ENCODE results near the gene GALE. TPM values are rescaled to one million over a fixed set of nuclear protein-coding genes. Genes with fewer than 3 reads are reported as not detected.

Gene GALE
- total and polyA plus RNA-seq, 2 of the 13 experiments (the other 11 are each of a cell fraction or from before 2014, with no cell fraction given), result 85.2 to 88.4 TPM

GRCh38 chr1:23796466-23797271 is 3.9 kb downstream of the GALE start:
- Histone ChIP-seq H3K9me3 (ENCODE audit: low read length) (no peaks in the 10 kb centered on the region), H4K20me1 (ENCODE audit: insufficient read depth, low read length) (peaks cover 9% of the 10 kb centered on the region; the same call in 1 of the 2 replicates), H3K4me2 (ENCODE audit: low read depth, low read length) (no peak overlapping the region), H3K9ac (ENCODE audit: insufficient read depth, low read depth, low read length) (no peak overlapping the region), H3K4me1 (ENCODE audit: insufficient read depth, low read length) (peaks cover 40% of the 10 kb centered on the region), H3K27me3 (ENCODE audit: control insufficient read depth in 1 of 2, insufficient read depth in 2 of 2, low read length in 2 of 2) (no peaks in the 10 kb centered on the region; a peak in 1 of 5 replicates), H3K4me3 (replicated peaks in 1 of 3; ENCODE audit: insufficient read depth in 1 of 3, low read depth in 2 of 3, low read length in 3 of 3) (no peak overlapping the region), H3K79me2 (ENCODE audit: insufficient read depth, low read length) (peaks cover 26% of the 10 kb centered on the region), H3K36me3 (replicated peaks in 1 of 2; ENCODE audit: control insufficient read depth in 1 of 2, insufficient read depth in 2 of 2, low read length in 2 of 2) (peaks cover 16 to 44% of the 10 kb centered on the region in 2 experiments; a peak in 4 of 5 replicates), H3K27ac (ENCODE audit: extremely low read length, insufficient read depth, low read length) (no peak overlapping the region), H2AFZ (ENCODE audit: low read length) (no peak overlapping the region)
- no peak for FAIRE-seq
- CTCF ChIA-PET (ENCODE audit: low intra/inter-chr PET ratio, low total read pairs), result interaction anchor here (1.2 kb wide), 1 partner anchor 25 kb away, joined by 4 read pairs; no protein-coding TSS in a partner anchor
- BruUV-seq (replicated peaks), result no TSS peak
- ATAC-seq, result no peak
- POLR2A ChIA-PET, result interaction anchor here (10.9 kb wide), 1 partner anchor 19 kb away, joined by 154 read pairs; the partner anchor contains the start of gene PITHD1
- intact Hi-C loops (cut with micrococcal nuclease; ENCODE audit: unreplicated experiment) (no loop called here), in situ Hi-C loops (cut with HindIII; ENCODE audit: extremely low pct_ligation_motif_present, low pct_unique_long_range_greater_than_20kb) (no loop called here)
- DNase-seq (ENCODE audit: low spot score), result no peak
- 92% methylated on average over 16 of the region's 17 CpGs for WGBS (ENCODE audit: low lambda C conversion rate)
- TF ChIP-seq ZNF317 (CRISPR knock-in tag; IDR thresholded peaks at IDR 0.05) (no peak), ZNF3 (CRISPR knock-in tag; IDR thresholded peaks at IDR 0.05) (no peak), ZNF605 (CRISPR knock-in tag; IDR thresholded peaks at IDR 0.05) (no peak), ZFP36L2 (CRISPR knock-in tag; IDR thresholded peaks at IDR 0.05) (no peak), ZFP91 (CRISPR knock-in tag; IDR thresholded peaks at IDR 0.05; ENCODE audit: borderline replicate concordance) (0 out of 2 replicates have a peak, but pooled peaks have one; percentile 11), TBP (CRISPR knock-in tag; IDR thresholded peaks at IDR 0.05) (no peak), POLR2A (IDR thresholded peaks at IDR 0.05; ENCODE audit: insufficient read depth in 1 of 2, low read depth in 2 of 2, low read length in 2 of 2) (0 out of 4 replicates have a peak, but pooled peaks of 1 of the 2 experiments have one; percentile 33), ZNF576 (CRISPR knock-in tag; IDR thresholded peaks at IDR 0.05) (no peak), RBM39 (IDR thresholded peaks at IDR 0.05; ENCODE audit: low read depth, low read length, poor library complexity, severe bottlenecking) (no peak), SMYD3 (CRISPR knock-in tag; IDR thresholded peaks at IDR 0.05) (no peak), ZNF597 (CRISPR knock-in tag; IDR thresholded peaks at IDR 0.05) (no peak), GATAD2A (CRISPR knock-in tag; IDR thresholded peaks at IDR 0.05) (no peak), ZZZ3 (CRISPR knock-in tag; IDR thresholded peaks at IDR 0.05; ENCODE audit: borderline replicate concordance) (no peak), HDAC1 (CRISPR knock-in tag; IDR thresholded peaks at IDR 0.05) (no peak), ZNF660 (CRISPR knock-in tag; IDR thresholded peaks at IDR 0.05; ENCODE audit: borderline replicate concordance, low read depth) (no peak), FOXA3 (CRISPR knock-in tag; IDR thresholded peaks at IDR 0.05) (no peak), KDM2A (CRISPR knock-in tag; IDR thresholded peaks at IDR 0.05; ENCODE audit: borderline replicate concordance, low read depth) (0 out of 2 replicates have a peak, but pooled peaks have one; percentile 14), CBX5 (CRISPR knock-in tag; IDR thresholded peaks at IDR 0.05; ENCODE audit: borderline replicate concordance) (no peak), STAG1 (CRISPR knock-in tag; IDR thresholded peaks at IDR 0.05) (peak; percentile 11; the same call in 1 of the 2 replicates), MIER3 (CRISPR knock-in tag; IDR thresholded peaks at IDR 0.05; ENCODE audit: borderline replicate concordance) (no peak)
- TF ChIP-seq, protein P1, sequence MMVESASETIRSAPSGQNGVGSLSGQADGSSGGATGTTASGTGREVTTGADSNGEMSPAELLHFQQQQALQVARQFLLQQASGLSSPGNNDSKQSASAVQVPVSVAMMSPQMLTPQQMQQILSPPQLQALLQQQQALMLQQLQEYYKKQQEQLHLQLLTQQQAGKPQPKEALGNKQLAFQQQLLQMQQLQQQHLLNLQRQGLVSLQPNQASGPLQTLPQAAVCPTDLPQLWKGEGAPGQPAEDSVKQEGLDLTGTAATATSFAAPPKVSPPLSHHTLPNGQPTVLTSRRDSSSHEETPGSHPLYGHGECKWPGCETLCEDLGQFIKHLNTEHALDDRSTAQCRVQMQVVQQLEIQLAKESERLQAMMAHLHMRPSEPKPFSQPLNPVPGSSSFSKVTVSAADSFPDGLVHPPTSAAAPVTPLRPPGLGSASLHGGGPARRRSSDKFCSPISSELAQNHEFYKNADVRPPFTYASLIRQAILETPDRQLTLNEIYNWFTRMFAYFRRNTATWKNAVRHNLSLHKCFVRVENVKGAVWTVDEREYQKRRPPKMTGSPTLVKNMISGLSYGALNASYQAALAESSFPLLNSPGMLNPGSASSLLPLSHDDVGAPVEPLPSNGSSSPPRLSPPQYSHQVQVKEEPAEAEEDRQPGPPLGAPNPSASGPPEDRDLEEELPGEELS (CRISPR knock-in tag; IDR thresholded peaks at IDR 0.05), result no peak
